Measurements from ENCODE around the gene NHLH1. TPM values are rescaled to one million over a fixed set of nuclear protein-coding genes. Genes with fewer than 3 reads are reported as not detected.

NHLH1 gene
- total RNA-seq, 1 experiment from 2014 or later = 0.70 TPM

DNA sequence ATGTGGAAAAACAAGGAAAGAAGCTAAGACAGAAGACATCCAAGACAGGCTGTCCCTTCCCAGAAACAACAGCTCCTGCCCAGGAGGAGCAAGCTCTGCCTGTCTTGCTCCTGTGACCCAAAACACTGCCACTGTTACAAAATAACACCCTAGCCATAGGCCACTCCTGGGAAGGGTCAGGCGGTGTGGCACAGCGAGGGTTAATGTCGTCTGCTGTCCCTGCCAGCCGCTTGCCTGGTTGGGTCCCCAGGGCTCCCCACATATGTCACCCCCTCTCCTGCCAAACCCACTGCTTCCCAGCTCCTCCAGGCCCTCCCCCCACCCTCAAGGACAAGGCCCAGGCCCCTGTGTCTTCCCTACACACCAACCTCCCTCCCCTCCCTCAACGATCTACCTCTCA is 3.9 kb upstream of the NHLH1 start:
- Mint-ChIP-seq H3K9me3 (no peaks in the 10 kb centered on the region), H3K27ac (no peak overlapping the region), H3K27me3 (ENCODE audit: low read depth) (no peaks in the 10 kb centered on the region), H3K4me1 (peaks cover 44% of the 10 kb centered on the region), H3K4me3 (no peak overlapping the region), H3K36me3 (peaks cover 15% of the 10 kb centered on the region)
- CTCF ChIA-PET = interaction anchor here (0.9 to 9.3 kb wide), 9 partner anchors 9 to 194 kb away, joined by 3 to 108 read pairs (median 7); partner anchors contain the start of gene PEX19
- DNase-seq (ENCODE audit: low spot score) (no peak), ATAC-seq (peak; percentile 6; the same call in 1 of the 2 replicates)
- TF ChIP-seq SMAD3 (CRISPR knock-in tag; IDR thresholded peaks at IDR 0.05; ENCODE audit: borderline replicate concordance) (no peak), HMGXB4 (CRISPR knock-in tag; IDR thresholded peaks at IDR 0.05) (no peak), TEAD4 (CRISPR knock-in tag; IDR thresholded peaks at IDR 0.05) (no peak), ZNF423 (CRISPR knock-in tag; IDR thresholded peaks at IDR 0.05) (no peak)
- TF ChIP-seq, protein P1, sequence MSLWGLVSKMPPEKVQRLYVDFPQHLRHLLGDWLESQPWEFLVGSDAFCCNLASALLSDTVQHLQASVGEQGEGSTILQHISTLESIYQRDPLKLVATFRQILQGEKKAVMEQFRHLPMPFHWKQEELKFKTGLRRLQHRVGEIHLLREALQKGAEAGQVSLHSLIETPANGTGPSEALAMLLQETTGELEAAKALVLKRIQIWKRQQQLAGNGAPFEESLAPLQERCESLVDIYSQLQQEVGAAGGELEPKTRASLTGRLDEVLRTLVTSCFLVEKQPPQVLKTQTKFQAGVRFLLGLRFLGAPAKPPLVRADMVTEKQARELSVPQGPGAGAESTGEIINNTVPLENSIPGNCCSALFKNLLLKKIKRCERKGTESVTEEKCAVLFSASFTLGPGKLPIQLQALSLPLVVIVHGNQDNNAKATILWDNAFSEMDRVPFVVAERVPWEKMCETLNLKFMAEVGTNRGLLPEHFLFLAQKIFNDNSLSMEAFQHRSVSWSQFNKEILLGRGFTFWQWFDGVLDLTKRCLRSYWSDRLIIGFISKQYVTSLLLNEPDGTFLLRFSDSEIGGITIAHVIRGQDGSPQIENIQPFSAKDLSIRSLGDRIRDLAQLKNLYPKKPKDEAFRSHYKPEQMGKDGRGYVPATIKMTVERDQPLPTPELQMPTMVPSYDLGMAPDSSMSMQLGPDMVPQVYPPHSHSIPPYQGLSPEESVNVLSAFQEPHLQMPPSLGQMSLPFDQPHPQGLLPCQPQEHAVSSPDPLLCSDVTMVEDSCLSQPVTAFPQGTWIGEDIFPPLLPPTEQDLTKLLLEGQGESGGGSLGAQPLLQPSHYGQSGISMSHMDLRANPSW (CRISPR knock-in tag; conservative IDR thresholded peaks at IDR 0.05; ENCODE audit: low read depth) = no peak
- TF ChIP-seq, protein P2, sequence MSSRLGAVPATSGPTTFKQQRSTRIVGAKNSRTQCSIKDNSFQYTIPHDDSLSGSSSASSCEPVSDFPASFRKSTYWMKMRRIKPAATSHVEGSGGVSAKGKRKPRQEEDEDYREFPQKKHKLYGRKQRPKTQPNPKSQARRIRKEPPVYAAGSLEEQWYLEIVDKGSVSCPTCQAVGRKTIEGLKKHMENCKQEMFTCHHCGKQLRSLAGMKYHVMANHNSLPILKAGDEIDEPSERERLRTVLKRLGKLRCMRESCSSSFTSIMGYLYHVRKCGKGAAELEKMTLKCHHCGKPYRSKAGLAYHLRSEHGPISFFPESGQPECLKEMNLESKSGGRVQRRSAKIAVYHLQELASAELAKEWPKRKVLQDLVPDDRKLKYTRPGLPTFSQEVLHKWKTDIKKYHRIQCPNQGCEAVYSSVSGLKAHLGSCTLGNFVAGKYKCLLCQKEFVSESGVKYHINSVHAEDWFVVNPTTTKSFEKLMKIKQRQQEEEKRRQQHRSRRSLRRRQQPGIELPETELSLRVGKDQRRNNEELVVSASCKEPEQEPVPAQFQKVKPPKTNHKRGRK (CRISPR knock-in tag; IDR thresholded peaks at IDR 0.05; ENCODE audit: borderline replicate concordance) = no peak
- POLR2A ChIA-PET = interaction anchor here (1.0 to 2.0 kb wide), 4 partner anchors 9 to 47 kb away, joined by 3 to 14 read pairs (median 6); no protein-coding TSS in a partner anchor

GRCh38 chr1:160363951-160364735 is 2.7 kb upstream of the NHLH1 start:
- Mint-ChIP-seq H3K4me1 (peaks cover 44% of the 10 kb centered on the region), H3K9me3 (no peaks in the 10 kb centered on the region), H3K27me3 (ENCODE audit: low read depth) (no peaks in the 10 kb centered on the region), H3K27ac (peak overlapping the region; percentile 17; the same call in 1 of the 2 replicates), H3K36me3 (peaks cover 8% of the 10 kb centered on the region), H3K4me3 (no peak overlapping the region)
- TF ChIP-seq, protein P2 (CRISPR knock-in tag; IDR thresholded peaks at IDR 0.05; ENCODE audit: borderline replicate concordance) = no peak
- TF ChIP-seq GABPB1 (CRISPR knock-in tag; IDR thresholded peaks at IDR 0.05) (no peak), SOX15 (CRISPR knock-in tag; IDR thresholded peaks at IDR 0.05) (no peak), SP1 (CRISPR knock-in tag; conservative IDR thresholded peaks at IDR 0.05) (no peak), E2F4 (CRISPR knock-in tag; IDR thresholded peaks at IDR 0.05; ENCODE audit: borderline replicate concordance, low read depth) (no peak), CDX4 (CRISPR knock-in tag; IDR thresholded peaks at IDR 0.05; ENCODE audit: borderline replicate concordance) (no peak)
- TF ChIP-seq, protein P3, sequence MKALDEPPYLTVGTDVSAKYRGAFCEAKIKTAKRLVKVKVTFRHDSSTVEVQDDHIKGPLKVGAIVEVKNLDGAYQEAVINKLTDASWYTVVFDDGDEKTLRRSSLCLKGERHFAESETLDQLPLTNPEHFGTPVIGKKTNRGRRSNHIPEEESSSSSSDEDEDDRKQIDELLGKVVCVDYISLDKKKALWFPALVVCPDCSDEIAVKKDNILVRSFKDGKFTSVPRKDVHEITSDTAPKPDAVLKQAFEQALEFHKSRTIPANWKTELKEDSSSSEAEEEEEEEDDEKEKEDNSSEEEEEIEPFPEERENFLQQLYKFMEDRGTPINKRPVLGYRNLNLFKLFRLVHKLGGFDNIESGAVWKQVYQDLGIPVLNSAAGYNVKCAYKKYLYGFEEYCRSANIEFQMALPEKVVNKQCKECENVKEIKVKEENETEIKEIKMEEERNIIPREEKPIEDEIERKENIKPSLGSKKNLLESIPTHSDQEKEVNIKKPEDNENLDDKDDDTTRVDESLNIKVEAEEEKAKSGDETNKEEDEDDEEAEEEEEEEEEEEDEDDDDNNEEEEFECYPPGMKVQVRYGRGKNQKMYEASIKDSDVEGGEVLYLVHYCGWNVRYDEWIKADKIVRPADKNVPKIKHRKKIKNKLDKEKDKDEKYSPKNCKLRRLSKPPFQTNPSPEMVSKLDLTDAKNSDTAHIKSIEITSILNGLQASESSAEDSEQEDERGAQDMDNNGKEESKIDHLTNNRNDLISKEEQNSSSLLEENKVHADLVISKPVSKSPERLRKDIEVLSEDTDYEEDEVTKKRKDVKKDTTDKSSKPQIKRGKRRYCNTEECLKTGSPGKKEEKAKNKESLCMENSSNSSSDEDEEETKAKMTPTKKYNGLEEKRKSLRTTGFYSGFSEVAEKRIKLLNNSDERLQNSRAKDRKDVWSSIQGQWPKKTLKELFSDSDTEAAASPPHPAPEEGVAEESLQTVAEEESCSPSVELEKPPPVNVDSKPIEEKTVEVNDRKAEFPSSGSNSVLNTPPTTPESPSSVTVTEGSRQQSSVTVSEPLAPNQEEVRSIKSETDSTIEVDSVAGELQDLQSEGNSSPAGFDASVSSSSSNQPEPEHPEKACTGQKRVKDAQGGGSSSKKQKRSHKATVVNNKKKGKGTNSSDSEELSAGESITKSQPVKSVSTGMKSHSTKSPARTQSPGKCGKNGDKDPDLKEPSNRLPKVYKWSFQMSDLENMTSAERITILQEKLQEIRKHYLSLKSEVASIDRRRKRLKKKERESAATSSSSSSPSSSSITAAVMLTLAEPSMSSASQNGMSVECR (CRISPR knock-in tag; IDR thresholded peaks at IDR 0.05; ENCODE audit: borderline replicate concordance) = no peak
- POLR2A ChIA-PET = interaction anchor here (0.8 to 1.1 kb wide), 2 partner anchors 13 to 46 kb away, joined by 3 read pairs; no protein-coding TSS in a partner anchor
- CTCF ChIA-PET = interaction anchor here (0.8 to 9.3 kb wide), 5 partner anchors 8 to 72 kb away, joined by 3 to 108 read pairs (median 3); no protein-coding TSS in a partner anchor
- DNase-seq (ENCODE audit: low spot score) (no peak), ATAC-seq (no peak)

All from WTC11 (cell line).